ENCODE data around the gene PPP1R14B. TPM values are rescaled to one million over a fixed set of nuclear protein-coding genes. Genes with fewer than 3 reads are reported as not detected.

The PPP1R14B gene
- total RNA-seq, 1 donor from 2014 or later: 284 TPM

GRCh38 chr11:64259533-64260067 is 12.9 kb upstream of the PPP1R14B start:
- H3K36me3 Mint-ChIP-seq (ENCODE audit: low read depth): peaks cover 38% of the 10 kb centered on the region
- H3K4me1 Mint-ChIP-seq: peaks cover 12% of the 10 kb centered on the region
- H3K4me3 Mint-ChIP-seq: no peak overlapping the region
- no peaks in the 10 kb centered on the region for H3K27me3 Mint-ChIP-seq
- intact Hi-C loops (cut with micrococcal nuclease): no loop called here
- H3K9me3 Mint-ChIP-seq: no peaks in the 10 kb centered on the region
- H3K27ac Mint-ChIP-seq: no peak overlapping the region
- DNase-seq: no peak

DNA sequence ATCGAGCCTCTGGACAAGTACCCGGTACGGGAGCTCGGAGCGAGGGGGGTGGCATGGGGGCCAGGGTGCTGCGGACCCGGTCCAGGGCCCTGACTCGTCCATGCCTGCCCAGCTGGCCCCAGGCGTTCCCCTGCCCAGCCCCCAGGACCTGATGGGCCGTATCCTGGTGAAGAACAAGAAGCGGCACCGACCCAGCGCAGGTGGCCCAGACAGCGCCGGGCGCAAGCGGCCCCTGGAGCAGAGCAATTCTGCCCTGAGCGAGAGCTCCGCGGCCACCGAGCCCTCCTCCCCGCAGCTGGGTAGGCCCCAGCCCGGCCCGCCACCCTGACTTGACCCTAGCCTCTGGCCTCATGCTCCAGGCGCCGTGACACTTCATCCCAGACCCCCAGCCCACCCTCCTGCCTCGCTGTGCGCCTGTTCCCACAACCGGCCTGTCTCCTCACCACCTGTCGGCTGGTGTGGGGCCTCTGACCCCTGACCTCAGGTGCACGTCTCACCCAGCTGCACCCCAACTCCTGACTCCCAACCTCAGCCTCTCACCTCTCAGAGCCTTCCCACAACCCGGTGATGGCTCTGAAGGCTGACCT is 12.3 kb upstream of the PPP1R14B start:
- intact Hi-C loops (cut with micrococcal nuclease): no loop called here
- no peak for DNase-seq
- no peaks in the 10 kb centered on the region for H3K9me3 Mint-ChIP-seq
- H3K27ac Mint-ChIP-seq: no peak overlapping the region
- H3K4me1 Mint-ChIP-seq: peaks cover 12% of the 10 kb centered on the region
- no peaks in the 10 kb centered on the region for H3K27me3 Mint-ChIP-seq
- no peak overlapping the region for H3K4me3 Mint-ChIP-seq
- H3K36me3 Mint-ChIP-seq (ENCODE audit: low read depth): peaks cover 38% of the 10 kb centered on the region

GRCh38 chr11:64258356-64258755 is 11.6 kb upstream of the PPP1R14B start:
- no peak overlapping the region for H3K27ac Mint-ChIP-seq
- H3K4me3 Mint-ChIP-seq: no peak overlapping the region
- no peak for DNase-seq
- intact Hi-C loops (cut with micrococcal nuclease): no loop called here
- peaks cover 40% of the 10 kb centered on the region for H3K36me3 Mint-ChIP-seq (ENCODE audit: low read depth)
- H3K4me1 Mint-ChIP-seq: peaks cover 14% of the 10 kb centered on the region
- no peaks in the 10 kb centered on the region for H3K9me3 Mint-ChIP-seq
- H3K27me3 Mint-ChIP-seq: no peaks in the 10 kb centered on the region

GRCh38 chr11:64256300-64256699 is 9.6 kb upstream of the PPP1R14B start:
- DNase-seq: no peak
- H3K4me3 Mint-ChIP-seq: no peak overlapping the region
- H3K9me3 Mint-ChIP-seq: no peaks in the 10 kb centered on the region
- H3K27me3 Mint-ChIP-seq: no peaks in the 10 kb centered on the region
- no peak overlapping the region for H3K27ac Mint-ChIP-seq
- intact Hi-C loops (cut with micrococcal nuclease): no loop called here
- peaks cover 20% of the 10 kb centered on the region for H3K4me1 Mint-ChIP-seq
- peaks cover 32% of the 10 kb centered on the region for H3K36me3 Mint-ChIP-seq (ENCODE audit: low read depth)

DNA sequence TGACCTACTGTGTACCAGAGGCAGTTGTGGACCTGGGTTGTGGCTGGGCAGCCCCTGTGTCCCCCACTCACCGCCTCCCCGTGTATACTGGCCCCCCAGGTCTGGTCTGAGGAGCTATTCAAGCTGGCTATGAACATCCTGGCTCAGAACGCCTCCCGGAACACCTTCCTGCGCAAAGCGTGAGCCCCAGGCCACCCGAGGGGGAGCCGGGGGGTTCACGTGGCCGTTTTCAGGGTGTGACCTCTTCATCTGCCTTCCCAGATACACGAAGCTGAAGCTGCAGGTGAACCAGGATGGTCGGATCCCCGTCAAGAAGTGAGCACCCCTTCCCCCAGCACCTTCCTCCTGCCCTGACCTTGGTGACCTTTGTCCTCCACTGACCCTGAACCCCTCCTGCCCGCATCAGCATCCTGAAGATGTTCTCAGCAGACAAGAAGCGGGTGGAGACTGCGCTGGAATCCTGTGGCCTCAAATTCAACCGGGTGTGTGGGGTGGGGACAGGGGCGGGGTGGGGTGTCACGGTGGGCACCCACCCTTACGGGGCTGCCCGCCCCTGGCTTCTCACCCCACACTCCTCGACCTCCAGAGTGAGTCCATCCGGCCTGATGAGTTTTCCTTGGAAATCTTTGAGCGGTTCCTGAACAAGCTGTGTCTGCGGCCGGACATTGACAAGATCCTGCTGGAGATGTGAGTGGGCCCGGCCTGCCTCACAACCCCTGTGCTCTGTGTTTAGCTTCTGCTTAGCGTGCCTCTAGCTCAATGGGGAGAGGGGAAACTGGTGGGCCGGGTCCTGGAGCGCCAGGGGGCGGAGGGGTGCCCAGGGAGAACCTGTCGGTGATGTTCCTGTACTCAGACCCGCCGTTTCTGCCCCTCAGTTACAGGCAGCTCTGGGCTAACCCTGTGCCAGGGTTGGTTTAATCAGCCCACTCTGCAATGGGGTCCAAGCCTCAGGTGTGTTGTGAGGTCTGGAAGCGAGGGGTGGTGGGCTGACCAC is 8.7 kb upstream of the PPP1R14B start:
- Mint-ChIP-seq H3K36me3 (ENCODE audit: low read depth) (peaks cover 32% of the 10 kb centered on the region), H3K4me3 (no peak overlapping the region), H3K9me3 (no peaks in the 10 kb centered on the region), H3K4me1 (peaks cover 25% of the 10 kb centered on the region), H3K27me3 (no peaks in the 10 kb centered on the region), H3K27ac (no peak overlapping the region)
- intact Hi-C loops (cut with micrococcal nuclease): no loop called here
- no peak for DNase-seq

DNA sequence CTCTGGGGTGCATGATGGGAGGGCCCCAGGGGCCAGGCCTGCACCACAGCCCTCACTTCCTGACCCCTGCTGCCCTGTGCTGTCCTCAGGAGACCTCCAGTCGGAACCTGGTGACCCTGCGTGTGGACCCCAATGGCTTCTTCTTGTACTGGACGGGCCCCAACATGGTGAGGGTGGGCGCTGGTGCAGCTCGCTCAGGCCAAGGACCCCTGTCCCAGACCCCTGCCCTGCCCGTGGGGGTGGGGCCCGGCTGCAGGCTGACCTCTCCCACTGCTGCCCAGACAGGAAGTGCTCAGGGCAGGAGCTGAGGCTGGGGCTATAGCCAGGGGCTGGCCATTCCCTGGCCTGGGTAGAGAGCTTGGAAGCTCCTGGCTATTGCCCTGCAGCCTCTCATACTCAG is 7.6 kb upstream of the PPP1R14B start:
- Mint-ChIP-seq H3K27ac (no peak overlapping the region), H3K27me3 (no peaks in the 10 kb centered on the region), H3K9me3 (no peaks in the 10 kb centered on the region), H3K4me1 (peaks cover 19% of the 10 kb centered on the region), H3K4me3 (no peak overlapping the region), H3K36me3 (ENCODE audit: low read depth) (peaks cover 22% of the 10 kb centered on the region)
- intact Hi-C loops (cut with micrococcal nuclease): no loop called here
- no peak for DNase-seq

DNA sequence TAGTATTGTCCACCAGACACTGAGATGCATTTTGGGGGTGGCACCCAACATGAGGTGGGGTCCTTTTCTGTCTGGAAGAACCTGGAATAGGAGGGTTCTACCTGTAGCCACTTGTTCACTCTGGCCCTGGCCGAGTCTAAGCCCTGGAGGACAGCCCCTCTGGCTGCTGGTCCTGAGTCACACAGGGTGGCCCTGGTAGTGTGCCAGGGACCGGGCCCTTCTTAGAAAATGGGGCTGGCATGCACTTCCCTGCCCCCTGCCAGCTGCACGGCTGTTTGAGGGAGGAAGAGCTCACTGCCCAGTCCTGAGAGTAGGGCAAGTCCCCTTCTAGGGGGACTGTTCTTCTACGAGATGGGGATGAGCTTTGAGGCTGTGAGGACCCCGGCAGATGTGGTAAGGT is 6.7 kb upstream of the PPP1R14B start:
- Mint-ChIP-seq H3K4me3 (no peak overlapping the region), H3K9me3 (no peaks in the 10 kb centered on the region), H3K27ac (no peak overlapping the region), H3K27me3 (no peaks in the 10 kb centered on the region), H3K4me1 (peaks cover 19% of the 10 kb centered on the region), H3K36me3 (ENCODE audit: low read depth) (peaks cover 17% of the 10 kb centered on the region)
- intact Hi-C loops (cut with micrococcal nuclease): no loop called here
- no peak for DNase-seq

- no peak overlapping the region for H3K4me3 Mint-ChIP-seq
- no peak for DNase-seq
These were observed 6.3 kb upstream of the PPP1R14B start for GRCh38 chr11:64253043-64253442.

GRCh38 chr11:64252003-64252872 is 5.5 kb upstream of the PPP1R14B start:
- H3K36me3 Mint-ChIP-seq (ENCODE audit: low read depth): peaks cover 9% of the 10 kb centered on the region
- peak overlapping the region; percentile 95 for H3K4me3 Mint-ChIP-seq
- intact Hi-C loops (cut with micrococcal nuclease): no loop called here
- peaks cover 23% of the 10 kb centered on the region for H3K4me1 Mint-ChIP-seq
- DNase-seq: peak; percentile 79
- H3K27ac Mint-ChIP-seq: peak overlapping the region; percentile 82
- no peaks in the 10 kb centered on the region for H3K27me3 Mint-ChIP-seq
- no peaks in the 10 kb centered on the region for H3K9me3 Mint-ChIP-seq

More at GRCh38 chr11:64253043-64253442, 6.3 kb upstream of the PPP1R14B start:
- intact Hi-C loops (cut with micrococcal nuclease): no loop called here
- Mint-ChIP-seq H3K9me3 (no peaks in the 10 kb centered on the region), H3K4me1 (peaks cover 19% of the 10 kb centered on the region), H3K27ac (no peak overlapping the region), H3K36me3 (ENCODE audit: low read depth) (peaks cover 15% of the 10 kb centered on the region), H3K27me3 (no peaks in the 10 kb centered on the region)

- H3K36me3 Mint-ChIP-seq (ENCODE audit: low read depth): peaks cover 8% of the 10 kb centered on the region
- H3K4me3 Mint-ChIP-seq: peak overlapping the region; percentile 95
- H3K27me3 Mint-ChIP-seq: no peaks in the 10 kb centered on the region
- no peak for DNase-seq
- H3K27ac Mint-ChIP-seq: peak overlapping the region; percentile 82
- no peaks in the 10 kb centered on the region for H3K9me3 Mint-ChIP-seq
- H3K4me1 Mint-ChIP-seq: peaks cover 23% of the 10 kb centered on the region
- intact Hi-C loops (cut with micrococcal nuclease): loop anchor here (1.0 kb wide), 2 partner anchors 17 to 53 kb away; no protein-coding TSS in a partner anchor
These were observed 4.9 kb upstream of the PPP1R14B start for GRCh38 chr11:64251753-64252002.

DNA sequence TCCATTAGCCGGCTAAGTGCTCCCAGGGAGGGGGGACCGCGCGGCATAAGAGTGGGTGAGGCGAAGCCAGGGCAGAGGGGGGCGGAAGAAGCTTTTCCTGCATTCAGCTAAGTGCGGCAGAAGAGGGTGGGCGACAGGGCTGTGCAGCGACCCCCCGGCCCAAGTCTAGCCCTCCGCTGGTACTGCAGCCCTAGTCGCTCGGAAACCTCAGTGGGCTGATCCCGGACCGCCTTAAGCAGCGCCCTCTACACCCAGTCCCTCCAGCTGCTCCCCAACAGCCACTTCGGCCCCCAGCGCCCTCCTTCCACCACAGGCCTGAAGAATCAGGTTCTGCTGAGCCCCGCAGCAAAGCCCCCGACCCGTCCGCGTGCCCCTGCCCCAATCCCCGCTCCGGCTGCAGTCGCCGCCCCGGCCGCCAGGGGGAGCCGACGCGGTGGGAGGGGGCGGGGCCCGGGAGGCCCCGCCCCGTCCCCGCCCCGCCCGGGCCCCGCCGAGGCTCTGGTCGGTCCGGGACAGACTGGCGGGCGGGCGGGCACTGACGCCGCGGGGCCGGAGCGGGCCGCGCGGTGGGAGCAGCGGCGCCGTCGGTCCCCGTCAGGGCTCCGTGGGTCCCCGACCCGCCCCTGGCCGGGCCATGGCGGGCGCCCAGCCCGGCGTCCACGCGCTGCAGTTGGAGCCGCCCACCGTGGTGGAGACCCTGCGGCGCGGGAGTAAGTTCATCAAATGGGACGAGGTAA is 4.4 kb upstream of the PPP1R14B start, which contains the start of gene PLCB3:
Gene PLCB3, plus strand, starts transcription at position 515 of the 737 bp plus-strand sequence. Its CDS starts 120 bp downstream, at position 635.
- intact Hi-C loops (cut with micrococcal nuclease): loop anchor here (1.0 kb wide), 2 partner anchors 17 to 53 kb away; no protein-coding TSS in a partner anchor
- Mint-ChIP-seq H3K36me3 (ENCODE audit: low read depth) (peaks cover 6% of the 10 kb centered on the region), H3K9me3 (no peaks in the 10 kb centered on the region), H3K27me3 (no peaks in the 10 kb centered on the region), H3K27ac (peak within 1 kb of the TSS; percentile 82), H3K4me3 (peak within 1 kb of the TSS; percentile 95), H3K4me1 (peaks cover 23% of the 10 kb centered on the region)
- DNase-seq: peak; percentile 90

DNA sequence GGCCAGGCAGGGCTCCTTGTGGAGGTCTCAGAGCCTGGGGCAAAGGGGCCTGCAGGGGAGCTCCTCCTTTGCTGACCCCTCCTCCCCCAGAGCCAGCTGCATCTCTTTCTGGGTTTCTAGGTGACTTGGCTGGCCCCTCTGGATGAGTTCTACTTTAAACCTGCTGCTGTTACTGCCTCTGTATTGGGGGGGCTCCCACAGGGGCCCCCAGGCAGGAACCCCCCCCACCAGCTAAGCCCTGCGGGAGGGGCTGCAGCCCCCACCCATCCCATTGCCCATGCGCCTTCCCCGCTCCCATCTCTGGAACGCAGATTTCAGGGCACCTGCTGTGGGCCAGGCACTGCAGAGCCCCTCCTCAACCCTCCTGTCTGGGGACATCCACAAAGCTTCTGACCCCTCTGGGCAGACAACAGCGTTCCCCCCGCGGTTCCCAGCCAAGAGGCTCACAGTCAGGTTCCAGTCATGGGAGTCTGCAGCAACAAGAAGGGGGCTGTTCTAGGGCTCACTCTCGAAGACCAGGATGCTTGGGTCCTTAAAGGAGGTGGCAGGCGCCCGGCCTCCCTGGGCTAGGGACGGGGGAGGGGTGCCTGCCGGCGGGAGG is 3.8 kb upstream of the PPP1R14B start:
- no peaks in the 10 kb centered on the region for H3K9me3 Mint-ChIP-seq
- H3K4me1 Mint-ChIP-seq: peaks cover 23% of the 10 kb centered on the region
- no peaks in the 10 kb centered on the region for H3K27me3 Mint-ChIP-seq

More for the DNA sequence above, 3.8 kb upstream of the PPP1R14B start:
- Mint-ChIP-seq H3K4me3 (peak overlapping the region; percentile 86), H3K27ac (no peak overlapping the region), H3K36me3 (ENCODE audit: low read depth) (peaks cover 6% of the 10 kb centered on the region)
- no peak for DNase-seq
- intact Hi-C loops (cut with micrococcal nuclease): loop anchor here (1.0 kb wide), 2 partner anchors 18 to 54 kb away; no protein-coding TSS in a partner anchor

Measured in activated CD4-positive, alpha-beta T cell treated with anti-CD3 and anti-CD28 coated beads, Interleukin-2, amount 10 ng/mL, durations not matched to agents 24 days and 14 days (primary cell).